GM21515 (cell line): Measurements from ENCODE around the gene URB2.

ENCODE experiments used
- ATAC-seq: cut with Tn5 transposase; IDR thresholded peaks from one replicate; pipeline ENCODE4 v1.9.1; 2021; ENCODE audit not compliant: unreplicated experiment

Gene URB2

GRCh38 chr1:229643996-229644745 is 18.1 kb downstream of the URB2 start:
- peak; percentile 74 for ATAC-seq

GRCh38 chr1:229645324-229645993 is 19.4 kb downstream of the URB2 start:
- no peak for ATAC-seq

- ATAC-seq, result no peak
Observed at GRCh38 chr1:229648406-229648805, 22.4 kb downstream of the URB2 start.

- ATAC-seq, result no peak
Observed at GRCh38 chr1:229650045-229650444, 24.0 kb downstream of the URB2 start.

GRCh38 chr1:229651546-229651945 is 25.5 kb downstream of the URB2 start:
- ATAC-seq, result no peak

- ATAC-seq, result no peak
Observed at GRCh38 chr1:229653420-229653819, 27.4 kb downstream of the URB2 start.

GRCh38 chr1:229655781-229656180 is 29.7 kb downstream of the URB2 start:
- no peak for ATAC-seq

- peak; percentile 65 for ATAC-seq
Observed at GRCh38 chr1:229657993-229658755, 32.1 kb downstream of the URB2 start.

- peak; percentile 69 for ATAC-seq
Observed at GRCh38 chr1:229661022-229661877, 35.2 kb downstream of the URB2 start.

- ATAC-seq, result no peak
Observed at GRCh38 chr1:229661897-229662296, 35.9 kb downstream of the URB2 start.

- no peak for ATAC-seq
Observed at GRCh38 chr1:229664133-229664689, 38.2 kb downstream of the URB2 start.

GRCh38 chr1:229665912-229666558 is 40.0 kb downstream of the URB2 start:
- no peak for ATAC-seq

- ATAC-seq, result no peak
Observed at GRCh38 chr1:229666585-229666984, 40.5 kb downstream of the URB2 start.

- ATAC-seq, result no peak
Observed at GRCh38 chr1:229669333-229669732, 43.3 kb downstream of the URB2 start.

GRCh38 chr1:229671310-229671709 is 45.3 kb downstream of the URB2 start:
- ATAC-seq, result no peak

GRCh38 chr1:229672246-229672645 is 46.2 kb downstream of the URB2 start:
- no peak for ATAC-seq

- no peak for ATAC-seq
Observed at GRCh38 chr1:229674042-229674441, 48.0 kb downstream of the URB2 start.

- ATAC-seq, result no peak
Observed at GRCh38 chr1:229675396-229675795, 49.3 kb downstream of the URB2 start.

GRCh38 chr1:229685149-229685548 is 59.1 kb downstream of the URB2 start:
- ATAC-seq, result no peak

GRCh38 chr1:229689273-229689672 is 63.2 kb downstream of the URB2 start:
- ATAC-seq, result no peak
